UCSD-AML1 (cell line): Measurements from ENCODE around the gene CPN1.
"Not testable (repeated sequence)": the region's sequence is repeated elsewhere in the genome, so short reads cannot be mapped to it uniquely, and the experiment has no call there.

Experiments used
- DNase-seq: peaks from one replicate; lab custom pipeline; 2025; ENCODE audit not compliant: unreplicated experiment; lab: John Stamatoyannopoulos, UW

Gene CPN1

GRCh38 chr10:100024748-100025147, 56.9 kb downstream of the CPN1 start:
- DNase-seq = no peak

- no peak for DNase-seq
Measured at GRCh38 chr10:100022403-100022802, 59.3 kb downstream of the CPN1 start.

GRCh38 chr10:100021322-100021721, 60.3 kb downstream of the CPN1 start:
- DNase-seq = no peak

GRCh38 chr10:100020886-100021253, 60.8 kb downstream of the CPN1 start:
- no peak for DNase-seq

GRCh38 chr10:100020142-100020885, 61.4 kb downstream of the CPN1 start:
- DNase-seq = no peak

- DNase-seq = no peak
Measured at GRCh38 chr10:100019787-100020141, 61.9 kb downstream of the CPN1 start.

GRCh38 chr10:100014071-100014762, 67.5 kb downstream of the CPN1 start:
- no peak for DNase-seq

- DNase-seq = no peak
Measured at GRCh38 chr10:100013621-100014020, 68.0 kb downstream of the CPN1 start.

- not testable (repeated sequence) for DNase-seq
Measured at GRCh38 chr10:100011906-100012305, 69.8 kb downstream of the CPN1 start.

- peak; percentile 85 for DNase-seq
Measured at GRCh38 chr10:100009793-100010676, 71.6 kb downstream of the CPN1 start, which contains the start of gene DNMBP. TSS of gene DNMBP (minus strand) at chr10:100009947. CDS start at chr10:99972124, 37,823 bp downstream.

GRCh38 chr10:100009283-100009792, 72.3 kb downstream of the CPN1 start:
- peak; percentile 79 for DNase-seq

- no peak for DNase-seq
Measured at GRCh38 chr10:100008708-100009282, 72.9 kb downstream of the CPN1 start.

GRCh38 chr10:100008142-100008522, 73.5 kb downstream of the CPN1 start:
- DNase-seq = no peak

GRCh38 chr10:100007231-100008141, 74.2 kb downstream of the CPN1 start:
- no peak for DNase-seq

- no peak for DNase-seq
Measured at GRCh38 chr10:100006243-100006886, 75.3 kb downstream of the CPN1 start.

- DNase-seq = no peak
Measured at GRCh38 chr10:100004805-100005510, 76.7 kb downstream of the CPN1 start.

- DNase-seq = no peak
Measured at GRCh38 chr10:100000109-100000644, 81.5 kb downstream of the CPN1 start.

- no peak for DNase-seq
Measured at GRCh38 chr10:99999319-100000108, 82.2 kb downstream of the CPN1 start.
